Body of pancreas (tissue), 4 donors: ENCODE results near the gene COBL.

Source experiments
- POLR2A ChIP-seq, 3 donors: fragments of 450-650 bp; IDR thresholded peaks; one replicate each; pipeline ENCODE4 v1.6.1; 2016; ENCODE audit warnings: antibody characterized with exemption in 3 of 3, mild to moderate bottlenecking in 2 of 3
- TF ChIP-seq, protein P1 (sequence below), 7 experiments: fragments of 450-650 bp in 4 of 7; fragments of 200-600 bp in 3 of 7; sonication (generic) in 3 of 7; IDR thresholded peaks; one replicate each; pipeline ENCODE4 v1.5.1; 2016 to 2019; ENCODE audit warnings: antibody characterized with exemption in 7 of 7

DNA sequence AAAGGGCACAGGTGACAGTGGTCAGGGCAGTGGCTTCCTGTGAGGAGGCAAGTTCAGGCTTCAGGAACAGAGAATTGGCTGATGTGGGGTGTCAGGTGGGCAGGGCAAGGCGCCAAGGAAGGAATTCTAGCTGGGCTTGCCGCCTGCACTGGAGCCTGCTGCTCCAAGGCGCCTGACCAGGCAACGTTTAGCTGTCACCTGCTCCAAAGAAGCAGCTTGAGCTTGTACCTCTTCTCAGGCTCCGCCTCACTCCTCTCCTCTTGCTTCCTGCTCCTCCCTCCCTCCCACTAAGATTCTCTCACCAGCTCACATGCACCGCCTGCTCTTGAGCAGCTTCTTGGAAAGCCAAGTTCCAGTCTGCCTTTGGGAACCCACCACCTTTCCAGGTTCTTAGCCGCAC lies 346.5 kb downstream of the COBL start:
- TF ChIP-seq POLR2A (IDR thresholded peaks at IDR 0.05) = peak; percentile 21 to 61 (median 47)
- TF ChIP-seq, protein P1, sequence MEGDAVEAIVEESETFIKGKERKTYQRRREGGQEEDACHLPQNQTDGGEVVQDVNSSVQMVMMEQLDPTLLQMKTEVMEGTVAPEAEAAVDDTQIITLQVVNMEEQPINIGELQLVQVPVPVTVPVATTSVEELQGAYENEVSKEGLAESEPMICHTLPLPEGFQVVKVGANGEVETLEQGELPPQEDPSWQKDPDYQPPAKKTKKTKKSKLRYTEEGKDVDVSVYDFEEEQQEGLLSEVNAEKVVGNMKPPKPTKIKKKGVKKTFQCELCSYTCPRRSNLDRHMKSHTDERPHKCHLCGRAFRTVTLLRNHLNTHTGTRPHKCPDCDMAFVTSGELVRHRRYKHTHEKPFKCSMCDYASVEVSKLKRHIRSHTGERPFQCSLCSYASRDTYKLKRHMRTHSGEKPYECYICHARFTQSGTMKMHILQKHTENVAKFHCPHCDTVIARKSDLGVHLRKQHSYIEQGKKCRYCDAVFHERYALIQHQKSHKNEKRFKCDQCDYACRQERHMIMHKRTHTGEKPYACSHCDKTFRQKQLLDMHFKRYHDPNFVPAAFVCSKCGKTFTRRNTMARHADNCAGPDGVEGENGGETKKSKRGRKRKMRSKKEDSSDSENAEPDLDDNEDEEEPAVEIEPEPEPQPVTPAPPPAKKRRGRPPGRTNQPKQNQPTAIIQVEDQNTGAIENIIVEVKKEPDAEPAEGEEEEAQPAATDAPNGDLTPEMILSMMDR (IDR thresholded peaks at IDR 0.05) = peak in 1 of 7 experiments; percentile 1
